Measurements from ENCODE around the gene EGR1.

The EGR1 gene

DNA sequence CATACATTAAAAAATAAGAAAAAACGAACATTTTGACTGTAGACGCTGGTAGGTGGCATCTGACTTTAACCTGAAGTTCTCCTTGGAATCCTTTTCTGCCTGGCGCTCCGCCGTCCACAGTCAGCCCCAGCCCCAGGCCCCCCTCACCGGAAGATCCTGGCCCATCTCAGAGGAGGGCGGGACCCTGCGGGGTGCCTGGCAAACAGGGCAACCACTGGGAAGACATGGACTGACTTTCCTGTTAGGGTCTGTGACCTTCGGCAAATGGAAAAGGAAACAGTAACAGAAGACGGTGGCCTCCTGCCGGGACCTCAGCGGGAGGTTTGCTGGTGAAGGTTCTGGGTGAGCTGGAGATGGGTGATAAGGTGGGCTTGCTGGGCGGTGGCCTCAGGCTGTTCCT, 11.7 kb upstream of the EGR1 start:
- DNase-seq (ENCODE audit: low spot score), result no peak

DNA sequence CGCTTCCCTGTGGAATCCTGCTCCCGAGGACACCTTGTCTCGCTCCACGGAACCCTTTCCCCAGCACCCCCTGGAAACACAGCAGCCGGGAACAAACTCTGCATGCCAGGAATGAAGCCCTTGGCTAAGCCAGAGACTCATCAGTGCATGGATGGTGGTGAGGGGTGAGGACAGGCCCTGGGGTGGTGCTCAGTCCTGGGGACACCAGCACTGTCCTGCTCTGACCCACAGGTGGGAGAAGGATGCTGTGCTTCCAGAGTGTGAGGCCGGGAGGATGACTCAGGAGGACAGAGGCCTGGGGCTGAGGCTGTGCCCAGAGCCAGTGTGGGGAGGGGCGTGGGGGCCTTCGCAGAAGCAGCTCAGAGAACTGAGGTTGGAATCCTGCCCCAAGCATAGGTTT, 11.2 kb upstream of the EGR1 start:
- no peak for DNase-seq (ENCODE audit: low spot score)

DNA sequence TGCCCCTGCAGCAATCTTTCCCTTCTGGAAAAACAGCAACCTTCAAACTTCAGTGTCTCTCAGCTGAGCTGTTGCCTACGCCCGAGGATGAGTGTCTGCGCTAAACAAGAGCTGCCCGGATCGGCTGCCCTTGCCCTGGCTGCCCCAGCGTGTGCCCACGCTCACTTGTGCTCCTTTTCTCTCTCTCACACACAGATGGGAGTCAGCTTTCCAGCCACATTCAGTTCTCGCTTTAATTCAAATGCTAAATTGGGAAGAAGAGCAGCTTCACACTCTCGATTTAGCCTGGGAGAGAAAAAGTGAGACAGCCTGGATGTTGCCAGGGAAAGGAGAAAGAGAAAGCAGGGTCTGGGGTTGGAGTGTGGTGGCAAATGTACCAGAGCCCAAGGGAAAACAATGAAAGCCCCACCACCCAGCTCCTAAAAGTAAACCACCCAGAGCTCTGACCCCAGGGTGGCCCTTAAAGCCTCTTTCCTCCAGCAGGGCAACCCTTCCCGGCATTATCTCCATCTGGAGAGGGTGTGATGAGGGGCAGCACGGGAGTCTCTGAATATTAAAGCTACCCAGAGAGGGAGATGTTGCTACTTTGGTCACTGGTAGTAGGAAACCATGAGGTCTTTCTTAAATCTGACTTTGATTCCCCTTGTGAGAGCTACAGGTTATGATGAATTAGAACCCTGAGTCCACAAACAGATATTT, 9.9 kb upstream of the EGR1 start:
- no peak for DNase-seq (ENCODE audit: low spot score)

DNA sequence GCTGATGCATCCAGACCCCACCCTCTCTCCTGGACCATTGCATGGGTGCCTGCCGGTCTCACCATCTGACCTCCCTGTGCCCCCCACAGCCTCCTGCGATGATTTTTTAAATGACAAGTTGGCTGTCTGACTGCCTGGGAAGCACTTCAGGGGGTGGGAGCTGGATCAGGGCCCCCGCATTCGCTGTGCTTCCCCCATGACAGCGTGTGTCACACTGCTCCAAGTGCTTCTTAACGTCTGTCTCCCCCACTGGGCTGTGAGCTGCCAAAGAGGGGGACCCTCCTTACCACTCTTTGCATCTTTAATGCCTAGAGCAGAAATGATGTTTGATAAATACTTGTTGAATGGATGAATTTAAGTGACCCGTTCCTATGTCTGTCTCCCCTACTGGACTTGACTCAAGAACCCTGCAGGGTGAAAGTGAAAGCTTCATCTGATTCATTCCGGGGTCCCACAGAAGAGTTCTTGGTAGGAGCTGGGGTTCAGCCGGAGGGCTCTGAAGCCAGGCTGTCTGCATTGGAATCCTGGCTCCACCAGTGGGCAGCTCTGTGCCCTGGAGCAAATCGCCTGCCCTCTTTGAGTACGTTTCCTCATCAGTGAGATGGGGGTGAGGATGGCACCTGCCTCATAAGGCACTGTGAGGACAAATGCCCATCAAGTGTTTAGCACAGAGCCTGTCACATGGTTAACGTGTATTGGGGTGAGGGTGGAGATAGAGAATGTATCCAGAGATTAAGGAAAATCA, 7.6 kb upstream of the EGR1 start:
- no peak for DNase-seq (ENCODE audit: low spot score)

DNA sequence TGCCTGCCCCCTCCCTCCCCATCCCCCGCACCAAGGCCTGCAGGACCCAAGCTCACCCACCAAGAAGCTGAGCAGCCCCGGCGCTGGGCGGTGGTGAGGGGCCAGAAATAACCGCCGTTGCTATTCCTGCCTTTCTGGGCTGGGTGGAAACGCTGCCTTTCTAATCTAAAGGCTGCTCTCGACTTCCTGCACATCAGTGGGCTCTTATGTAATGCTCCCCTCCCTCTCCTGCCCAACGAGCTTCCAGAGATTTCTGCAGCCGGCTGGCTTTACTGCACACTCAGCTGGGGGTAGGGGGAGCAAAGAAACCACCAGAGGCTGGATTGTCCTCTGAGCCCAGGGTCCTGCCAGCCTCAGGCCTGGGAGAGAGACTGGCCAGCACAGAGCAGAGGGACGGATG, 6.9 kb upstream of the EGR1 start:
- no peak for DNase-seq (ENCODE audit: low spot score)

DNA sequence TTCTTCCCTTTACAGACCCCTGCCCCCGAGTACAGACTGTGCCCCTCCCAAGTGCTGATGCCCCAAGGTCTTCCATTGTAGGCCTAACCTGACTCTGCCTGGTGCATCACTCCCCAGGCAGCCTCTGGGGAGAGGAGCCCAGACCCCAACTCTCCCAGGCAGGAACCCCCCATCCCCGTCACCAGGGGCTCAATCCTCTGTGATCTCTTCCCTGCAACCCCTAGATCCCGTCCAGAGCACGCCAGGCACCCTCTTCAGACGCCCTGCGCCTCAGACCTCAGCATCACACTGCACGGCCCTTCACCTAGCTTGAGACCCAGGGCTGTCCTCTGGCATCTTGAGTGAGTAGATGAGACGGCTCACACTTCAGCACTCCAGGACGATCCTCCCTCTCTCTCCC, 6.4 kb upstream of the EGR1 start:
- no peak for DNase-seq (ENCODE audit: low spot score)

DNA sequence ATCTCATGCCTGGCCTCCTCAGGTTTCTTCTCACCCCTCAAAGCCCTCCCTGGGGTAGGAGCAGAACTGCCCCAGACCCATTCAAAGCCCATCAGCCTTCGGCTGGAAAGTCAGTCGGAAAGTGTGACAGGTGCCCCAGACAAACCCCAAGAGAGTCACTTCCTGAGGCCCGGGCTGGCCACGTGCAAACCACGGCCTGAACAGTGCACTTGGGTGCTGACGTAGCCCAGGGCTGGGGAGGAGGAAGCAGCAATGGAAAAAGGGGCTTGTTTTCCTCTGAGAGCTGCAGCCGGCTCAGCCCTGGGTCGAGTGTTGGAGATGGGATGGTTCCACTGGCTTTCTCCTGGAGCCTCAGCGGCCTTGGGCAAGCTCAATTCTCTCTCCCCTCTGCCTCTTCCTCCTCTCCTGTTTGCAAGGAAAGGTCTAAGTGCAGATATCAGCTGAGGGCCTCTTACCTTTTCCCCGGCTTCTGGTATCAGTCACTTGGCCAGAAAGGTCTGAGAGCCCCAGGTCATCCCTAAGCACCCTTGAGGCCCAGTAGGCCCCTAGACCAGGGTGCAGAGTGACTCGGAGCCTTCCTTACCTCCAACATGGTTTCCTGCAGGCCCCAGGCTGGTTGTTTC, 5.9 kb upstream of the EGR1 start:
- DNase-seq (ENCODE audit: low spot score), result no peak

DNA sequence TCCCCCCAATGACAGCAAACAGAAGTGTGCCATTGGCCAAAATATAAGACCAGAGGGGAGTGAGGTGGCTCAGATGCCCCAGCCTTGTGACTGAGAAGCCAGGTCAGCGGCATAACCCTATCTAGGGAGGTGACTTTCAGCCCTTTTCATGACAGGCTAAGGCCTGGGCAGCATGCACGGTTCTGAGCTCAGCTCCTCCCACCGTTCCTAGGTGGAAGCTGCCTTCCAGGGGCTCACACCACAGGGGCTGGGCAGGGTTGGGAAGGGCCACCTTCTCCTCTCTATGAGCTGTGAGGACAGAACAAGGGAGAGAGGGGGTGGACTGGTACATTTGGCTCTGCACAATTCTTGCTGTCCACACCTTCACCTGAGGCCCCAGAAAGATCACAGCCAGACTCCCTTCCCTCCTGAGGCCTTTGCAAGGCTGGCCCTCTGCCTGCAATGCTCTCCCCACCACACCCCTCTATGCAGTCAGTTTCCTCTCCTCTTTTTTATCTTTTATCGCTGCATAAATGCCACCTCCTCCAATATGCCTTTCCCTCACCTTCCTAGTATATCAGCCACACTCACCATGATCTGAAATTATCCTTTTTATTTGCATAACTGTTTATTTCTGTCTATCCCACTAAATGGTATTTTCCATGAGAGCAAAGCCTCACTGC, 5.1 kb upstream of the EGR1 start:
- DNase-seq (ENCODE audit: low spot score), result no peak

DNA sequence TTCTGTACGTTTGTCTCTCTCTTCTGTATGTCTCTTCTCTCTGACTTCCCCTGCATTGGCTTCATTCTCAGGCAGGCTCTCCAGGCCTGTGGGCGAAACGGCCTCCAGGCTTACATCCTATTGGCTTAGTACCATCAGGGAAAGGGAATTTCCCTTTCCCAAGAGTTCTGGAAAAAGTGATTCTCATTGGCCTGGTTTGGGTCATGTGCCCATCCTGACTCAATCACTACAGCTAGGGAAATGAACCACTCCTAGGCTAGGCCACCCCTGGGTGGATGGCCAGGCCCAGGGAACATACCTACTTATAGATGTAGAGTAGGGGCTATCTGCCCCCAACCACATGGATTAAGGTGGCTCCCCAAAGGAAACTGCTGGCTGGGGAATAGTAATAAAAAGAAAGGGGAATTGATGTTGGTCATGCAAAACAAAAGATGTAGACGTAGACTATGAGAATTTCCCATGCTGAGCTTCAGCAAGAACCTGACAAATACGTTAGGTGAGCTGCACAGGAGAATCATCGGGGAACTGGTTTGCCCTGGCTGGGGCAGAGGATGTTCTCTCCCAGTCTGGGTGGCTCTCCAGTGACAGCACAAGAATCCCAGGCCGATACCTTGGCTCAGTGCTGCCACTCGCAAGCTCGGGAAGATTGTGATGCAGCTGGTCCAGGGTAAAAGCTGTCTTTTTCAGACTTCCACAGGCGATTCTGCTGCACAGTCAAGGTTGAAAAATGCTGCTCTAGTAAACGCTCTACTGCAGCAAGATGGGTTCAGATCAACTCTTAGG, 3.7 kb upstream of the EGR1 start:
- DNase-seq (ENCODE audit: low spot score), result no peak

DNA sequence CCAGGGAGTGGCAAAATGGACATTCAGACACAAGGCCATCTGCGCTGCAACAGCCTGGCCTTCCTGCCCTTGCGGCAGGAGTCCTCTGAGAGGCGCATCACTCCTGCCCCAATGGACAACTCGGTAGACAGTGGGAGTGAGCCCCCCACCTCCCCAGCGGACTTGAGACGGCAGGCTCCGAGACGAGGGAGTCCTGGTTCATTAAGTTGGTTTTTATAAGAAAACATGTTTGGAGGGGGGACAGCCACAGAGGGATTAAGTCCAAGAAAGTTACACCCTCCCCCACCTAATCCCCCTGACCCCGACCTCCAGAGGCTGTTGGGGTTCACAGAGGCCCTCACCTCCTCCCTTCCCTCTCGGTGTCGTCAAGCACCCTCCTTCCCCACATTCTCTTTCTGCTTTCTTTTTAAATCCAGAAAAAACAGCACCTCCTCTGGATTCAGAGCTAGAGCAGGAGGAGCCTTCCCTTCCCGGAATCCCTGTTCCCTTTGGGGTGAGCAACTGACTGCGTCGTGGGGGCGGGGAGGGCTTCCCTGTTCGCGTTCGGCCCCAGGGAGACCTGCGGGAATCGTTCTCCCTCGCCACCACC, 1.8 kb upstream of the EGR1 start:
- DNase-seq (ENCODE audit: low spot score), result no peak

DNA sequence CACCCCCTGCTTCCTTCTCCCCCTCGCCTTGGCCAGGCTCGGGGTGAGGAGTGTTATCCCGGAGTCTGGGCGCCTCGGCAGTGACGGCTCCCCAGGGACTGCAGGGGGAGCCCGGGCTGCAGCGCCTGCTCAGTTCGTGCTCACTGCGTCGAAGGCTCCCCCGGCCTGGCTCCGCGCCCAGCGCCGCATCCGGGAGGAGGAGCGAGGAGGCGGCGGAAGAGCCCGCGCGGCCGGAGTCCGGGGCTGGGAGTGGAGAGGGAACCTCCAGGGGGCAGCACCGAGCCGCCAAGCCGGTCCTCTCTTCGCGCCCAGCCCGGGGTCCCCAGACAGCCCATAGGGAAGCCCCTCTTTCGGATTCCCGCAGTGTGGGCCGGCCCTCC, 1.3 kb upstream of the EGR1 start:
- DNase-seq (ENCODE audit: low spot score), result peak; percentile 90

DNA sequence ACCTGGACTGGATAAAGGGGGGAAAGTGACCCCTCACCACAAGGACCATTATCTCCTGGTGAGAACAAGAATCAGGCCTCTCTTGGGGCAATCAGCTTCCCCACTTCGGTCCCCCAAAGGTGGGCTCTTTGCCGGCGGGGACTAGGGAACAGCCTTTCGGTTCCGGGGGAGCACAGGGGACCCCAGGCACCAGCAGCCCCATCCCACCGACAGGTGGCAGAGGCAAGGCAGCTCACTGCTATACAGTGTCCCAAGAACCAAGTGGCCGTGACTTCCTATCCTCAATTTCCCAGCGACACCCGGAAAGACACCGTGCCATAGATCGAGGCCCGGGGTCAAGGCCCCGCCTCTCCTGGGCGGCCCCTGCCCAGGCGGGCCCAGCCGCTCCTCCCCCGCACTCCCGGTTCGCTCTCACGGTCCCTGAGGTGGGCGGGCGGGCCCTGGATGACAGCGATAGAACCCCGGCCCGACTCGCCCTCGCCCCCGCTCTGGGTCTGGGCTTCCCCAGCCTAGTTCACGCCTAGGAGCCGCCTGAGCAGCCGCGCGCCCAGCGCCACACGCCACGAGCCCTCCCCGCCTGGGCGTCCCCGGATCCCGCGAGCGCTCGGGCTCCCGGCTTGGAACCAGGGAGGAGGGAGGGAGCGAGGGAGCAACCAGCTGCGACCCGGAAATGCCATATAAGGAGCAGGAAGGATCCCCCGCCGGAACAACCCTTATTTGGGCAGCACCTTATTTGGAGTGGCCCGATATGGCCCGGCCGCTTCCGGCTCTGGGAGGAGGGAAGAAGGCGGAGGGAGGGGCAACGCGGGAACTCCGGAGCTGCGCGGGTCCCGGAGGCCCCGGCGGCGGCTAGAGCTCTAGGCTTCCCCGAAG, 655 bp upstream of the EGR1 start:
- DNase-seq (ENCODE audit: low spot score), result peak; percentile 86

DNA sequence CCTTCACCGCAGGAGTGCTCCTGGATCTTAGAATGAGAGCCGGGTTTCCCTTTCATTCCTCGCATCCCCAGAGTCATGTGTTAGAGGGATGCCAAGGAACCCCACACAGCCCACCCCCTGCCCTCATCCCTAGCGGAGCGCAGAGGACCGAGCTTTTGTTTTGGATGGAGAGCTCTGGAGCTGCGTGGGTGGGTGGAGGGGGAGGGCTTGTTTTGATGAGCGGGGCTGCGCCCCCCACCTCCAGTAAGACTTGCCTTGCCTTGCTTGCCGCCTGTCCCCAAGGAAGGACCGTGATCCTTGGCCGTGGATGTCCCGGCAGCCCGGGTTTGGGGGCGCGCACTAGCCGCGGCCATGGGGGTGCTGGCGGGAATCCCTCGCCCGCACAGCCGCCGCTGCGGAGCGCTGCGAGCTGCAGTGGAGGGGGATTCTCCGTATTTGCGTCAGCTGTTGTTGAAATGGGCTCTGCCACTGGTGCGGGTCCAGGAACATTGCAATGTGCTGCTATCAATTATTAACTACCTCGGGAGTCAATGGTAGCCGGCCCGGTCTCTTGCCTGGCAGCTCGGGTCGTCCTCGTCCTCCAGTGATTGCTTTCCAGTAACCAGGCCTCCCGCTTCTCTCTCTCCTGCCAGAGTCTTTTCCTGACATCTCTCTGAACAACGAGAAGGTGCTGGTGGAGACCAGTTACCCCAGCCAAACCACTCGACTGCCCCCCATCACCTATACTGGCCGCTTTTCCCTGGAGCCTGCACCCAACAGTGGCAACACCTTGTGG, 1.0 kb downstream of the EGR1 start:
- DNase-seq (ENCODE audit: low spot score), result peak; percentile 78

DNA sequence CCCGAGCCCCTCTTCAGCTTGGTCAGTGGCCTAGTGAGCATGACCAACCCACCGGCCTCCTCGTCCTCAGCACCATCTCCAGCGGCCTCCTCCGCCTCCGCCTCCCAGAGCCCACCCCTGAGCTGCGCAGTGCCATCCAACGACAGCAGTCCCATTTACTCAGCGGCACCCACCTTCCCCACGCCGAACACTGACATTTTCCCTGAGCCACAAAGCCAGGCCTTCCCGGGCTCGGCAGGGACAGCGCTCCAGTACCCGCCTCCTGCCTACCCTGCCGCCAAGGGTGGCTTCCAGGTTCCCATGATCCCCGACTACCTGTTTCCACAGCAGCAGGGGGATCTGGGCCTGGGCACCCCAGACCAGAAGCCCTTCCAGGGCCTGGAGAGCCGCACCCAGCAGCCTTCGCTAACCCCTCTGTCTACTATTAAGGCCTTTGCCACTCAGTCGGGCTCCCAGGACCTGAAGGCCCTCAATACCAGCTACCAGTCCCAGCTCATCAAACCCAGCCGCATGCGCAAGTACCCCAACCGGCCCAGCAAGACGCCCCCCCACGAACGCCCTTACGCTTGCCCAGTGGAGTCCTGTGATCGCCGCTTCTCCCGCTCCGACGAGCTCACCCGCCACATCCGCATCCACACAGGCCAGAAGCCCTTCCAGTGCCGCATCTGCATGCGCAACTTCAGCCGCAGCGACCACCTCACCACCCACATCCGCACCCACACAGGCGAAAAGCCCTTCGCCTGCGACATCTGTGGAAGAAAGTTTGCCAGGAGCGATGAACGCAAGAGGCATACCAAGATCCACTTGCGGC, 1.8 kb downstream of the EGR1 start:
- DNase-seq (ENCODE audit: low spot score), result no peak

DNA sequence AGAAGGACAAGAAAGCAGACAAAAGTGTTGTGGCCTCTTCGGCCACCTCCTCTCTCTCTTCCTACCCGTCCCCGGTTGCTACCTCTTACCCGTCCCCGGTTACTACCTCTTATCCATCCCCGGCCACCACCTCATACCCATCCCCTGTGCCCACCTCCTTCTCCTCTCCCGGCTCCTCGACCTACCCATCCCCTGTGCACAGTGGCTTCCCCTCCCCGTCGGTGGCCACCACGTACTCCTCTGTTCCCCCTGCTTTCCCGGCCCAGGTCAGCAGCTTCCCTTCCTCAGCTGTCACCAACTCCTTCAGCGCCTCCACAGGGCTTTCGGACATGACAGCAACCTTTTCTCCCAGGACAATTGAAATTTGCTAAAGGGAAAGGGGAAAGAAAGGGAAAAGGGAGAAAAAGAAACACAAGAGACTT, 2.4 kb downstream of the EGR1 start:
- no peak for DNase-seq (ENCODE audit: low spot score)

DNA sequence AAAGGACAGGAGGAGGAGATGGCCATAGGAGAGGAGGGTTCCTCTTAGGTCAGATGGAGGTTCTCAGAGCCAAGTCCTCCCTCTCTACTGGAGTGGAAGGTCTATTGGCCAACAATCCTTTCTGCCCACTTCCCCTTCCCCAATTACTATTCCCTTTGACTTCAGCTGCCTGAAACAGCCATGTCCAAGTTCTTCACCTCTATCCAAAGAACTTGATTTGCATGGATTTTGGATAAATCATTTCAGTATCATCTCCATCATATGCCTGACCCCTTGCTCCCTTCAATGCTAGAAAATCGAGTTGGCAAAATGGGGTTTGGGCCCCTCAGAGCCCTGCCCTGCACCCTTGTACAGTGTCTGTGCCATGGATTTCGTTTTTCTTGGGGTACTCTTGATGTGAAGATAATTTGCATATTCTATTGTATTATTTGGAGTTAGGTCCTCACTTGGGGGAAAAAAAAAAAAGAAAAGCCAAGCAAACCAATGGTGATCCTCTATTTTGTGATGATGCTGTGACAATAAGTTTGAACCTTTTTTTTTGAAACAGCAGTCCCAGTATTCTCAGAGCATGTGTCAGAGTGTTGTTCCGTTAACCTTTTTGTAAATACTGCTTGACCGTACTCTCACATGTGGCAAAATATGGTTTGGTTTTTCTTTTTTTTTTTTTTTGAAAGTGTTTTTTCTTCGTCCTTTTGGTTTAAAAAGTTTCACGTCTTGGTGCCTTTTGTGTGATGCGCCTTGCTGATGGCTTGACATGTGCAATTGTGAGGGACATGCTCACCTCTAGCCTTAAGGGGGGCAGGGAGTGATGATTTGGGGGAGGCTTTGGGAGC, 3.1 kb downstream of the EGR1 start:
- no peak for DNase-seq (ENCODE audit: low spot score)

DNA sequence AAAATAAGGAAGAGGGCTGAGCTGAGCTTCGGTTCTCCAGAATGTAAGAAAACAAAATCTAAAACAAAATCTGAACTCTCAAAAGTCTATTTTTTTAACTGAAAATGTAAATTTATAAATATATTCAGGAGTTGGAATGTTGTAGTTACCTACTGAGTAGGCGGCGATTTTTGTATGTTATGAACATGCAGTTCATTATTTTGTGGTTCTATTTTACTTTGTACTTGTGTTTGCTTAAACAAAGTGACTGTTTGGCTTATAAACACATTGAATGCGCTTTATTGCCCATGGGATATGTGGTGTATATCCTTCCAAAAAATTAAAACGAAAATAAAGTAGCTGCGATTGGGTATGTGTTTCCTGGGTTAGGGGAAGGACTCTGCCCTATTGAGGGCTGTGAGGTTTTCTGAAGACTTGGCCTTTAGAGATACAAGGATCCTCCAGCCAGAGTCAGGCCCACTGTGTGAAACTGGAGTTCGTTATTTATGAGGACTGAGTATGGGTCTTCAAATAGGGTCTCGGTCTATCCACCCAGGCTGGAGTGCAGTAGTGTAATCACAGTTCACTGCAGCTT, 3.8 kb downstream of the EGR1 start:
- no peak for DNase-seq (ENCODE audit: low spot score)
